HCT116 (cell line): ENCODE results near the gene UBXN10. TPM values are rescaled to one million over a fixed set of nuclear protein-coding genes. Genes with fewer than 3 reads are reported as not detected.

ENCODE experiments used
- ATAC-seq: fragments of 200-7000 bp; cut with Tn5 transposase; 2 replicates; pipeline ENCODE4 v1.9.1; 2020; ENCODE audit warnings: mild to moderate bottlenecking, moderate library complexity
- BruUV-seq: library from RNA; stranded (reverse); fragments of 400-500 nt; replicated peaks from 2 replicates; lab custom pipeline; 2021; lab: Mats Ljungman, UMichigan
- CTCF ChIA-PET: fragments of 300-600 bp; sonication (Branson Sonifier 250); formaldehyde crosslinking; loops from one replicate; lab custom pipeline; 2021; ENCODE audit warnings: antibody characterized with exemption; lab: Charles Lee
- POLR2A ChIA-PET: fragments of 300-600, 350-600 bp; sonication (Branson Sonifier 250); formaldehyde crosslinking; loops from one replicate; lab custom pipeline; 2021; ENCODE audit warnings: antibody characterized with exemption; lab: Charles Lee
- RAD21 ChIA-PET, 2 experiments: fragments of 300-600 bp; sonication (Branson Sonifier 250); formaldehyde crosslinking; loops; one replicate each; lab custom pipeline; 2023; ENCODE audit warnings: low total read pairs in 2 of 2; ENCODE audit not compliant: uncharacterized antibody in 2 of 2, unreplicated experiment in 2 of 2, low non-redundant PET in 1 of 2; lab: Charles Lee
- DNase-seq: peaks from one replicate; pipeline ENCODE4 v3.0.0-alpha.2; 2010; ENCODE audit warnings: low read depth, low spot score
- H2AFZ ChIP-seq: fragments of 200-600 bp; shearing (Covaris generic), sonication (generic); 2 replicates; pipeline ENCODE4 v1.6.1; 2017; ENCODE audit warnings: low read depth, mixed run types, mixed read lengths, antibody characterized with exemption, low read length; ENCODE audit not compliant: poor library complexity, severe bottlenecking
- H3K27ac ChIP-seq: 2 replicates; pipeline ENCODE4 v1.5.1; 2012; ENCODE audit warnings: low read depth, low read length
- H3K27me3 ChIP-seq: fragments of 200-600 bp; sonication (generic); 2 replicates; pipeline ENCODE4 v1.6.1; 2016; ENCODE audit warnings: mixed run types, low read length, mixed read lengths; ENCODE audit not compliant: insufficient read depth
- H3K36me3 ChIP-seq, 2 experiments: fragments of 200-500 bp in 1 of 2; fragments of 200-600 bp in 1 of 2; sonication (Bioruptor generic) in 1 of 2; sonication (generic) in 1 of 2; 2 replicates each; pipeline versions ENCODE4 v1.5.1 to v1.6.1; 2014 to 2016; ENCODE audit warnings: low read length in 2 of 2, inconsistent platforms in 1 of 2, mixed read lengths in 1 of 2, mixed run types in 1 of 2; ENCODE audit not compliant: insufficient read depth in 2 of 2, control insufficient read depth in 1 of 2
- H3K4me1 ChIP-seq, 2 experiments: fragments of 200-600 bp in 1 of 2; sonication (generic) in 1 of 2; 2 replicates each; pipeline versions ENCODE4 v1.5.1 to v1.6.1; 2012 to 2017; ENCODE audit warnings: low read length in 2 of 2, inconsistent platforms in 1 of 2, mild to moderate bottlenecking in 1 of 2, mixed read lengths in 1 of 2, mixed run types in 1 of 2, moderate library complexity in 1 of 2; ENCODE audit not compliant: insufficient read depth in 2 of 2, control insufficient read depth in 1 of 2
- H3K4me2 ChIP-seq: fragments of 200-600 bp; sonication (generic); 2 replicates; pipeline ENCODE4 v1.6.1; 2017; ENCODE audit warnings: mixed run types, low read length, mixed read lengths
- H3K4me3 ChIP-seq, 2 experiments: fragments of 200-600 bp in 1 of 2; sonication (generic) in 1 of 2; replicated peaks in 1 of 2; 2 replicates each; pipeline ENCODE4 v1.5.1; 2011 to 2016; ENCODE audit warnings: low read length in 2 of 2, control low read depth in 1 of 2, low read depth in 1 of 2, mild to moderate bottlenecking in 1 of 2, mixed read lengths in 1 of 2, mixed run types in 1 of 2
- H3K79me2 ChIP-seq: fragments of 200-600 bp; sonication (generic); 2 replicates; pipeline ENCODE4 v1.6.1; 2017; ENCODE audit warnings: mild to moderate bottlenecking, mixed run types, low read length, moderate library complexity, mixed read lengths; ENCODE audit not compliant: insufficient read depth
- H3K9ac ChIP-seq: fragments of 200-600 bp; sonication (generic); 2 replicates; pipeline ENCODE4 v1.6.1; 2016; ENCODE audit warnings: low read length, mixed read lengths
- H3K9me2 ChIP-seq: fragments of 200-600 bp; sonication (generic), shearing (Covaris generic); 2 replicates; pipeline ENCODE4 v1.6.1; 2017; ENCODE audit warnings: mixed run types, mild to moderate bottlenecking, moderate library complexity; ENCODE audit not compliant: insufficient read depth
- H3K9me3 ChIP-seq, 2 experiments: fragments of 200-500 bp in 1 of 2; fragments of 200-600 bp in 1 of 2; sonication (Bioruptor generic) in 1 of 2; sonication (generic) in 1 of 2; 2 replicates each; pipeline ENCODE4 v1.6.1; 2014 to 2017; ENCODE audit warnings: low read length in 2 of 2, mixed read lengths in 2 of 2, inconsistent platforms in 1 of 2, low read depth in 1 of 2, mild to moderate bottlenecking in 1 of 2, mixed run types in 1 of 2, moderate library complexity in 1 of 2; ENCODE audit not compliant: control insufficient read depth in 1 of 2, insufficient read depth in 1 of 2
- H4K20me1 ChIP-seq: fragments of 200-600 bp; sonication (generic), shearing (Covaris generic); 2 replicates; pipeline ENCODE4 v1.6.1; 2017; ENCODE audit warnings: mixed run types, mild to moderate bottlenecking, moderate library complexity; ENCODE audit not compliant: insufficient read depth
- CTCF ChIP-seq, 3 experiments: fragments of 200-600 bp in 1 of 3; sonication (generic) in 1 of 3; IDR thresholded peaks in 2 of 3; conservative IDR thresholded peaks in 1 of 3; 2 replicates each; pipeline ENCODE4 v1.5.1; 2012 to 2017; ENCODE audit warnings: low read depth in 2 of 3, low read length in 2 of 3, antibody characterized with exemption in 1 of 3, borderline replicate concordance in 1 of 3, control low read depth in 1 of 3, mild to moderate bottlenecking in 1 of 3, mixed read lengths in 1 of 3, mixed run types in 1 of 3, moderate library complexity in 1 of 3; ENCODE audit not compliant: insufficient read depth in 1 of 3
- RAD21 ChIP-seq: IDR thresholded peaks from 2 replicates; pipeline ENCODE4 v1.6.1; 2012; ENCODE audit warnings: low read depth, mild to moderate bottlenecking
- SP1 ChIP-seq: IDR thresholded peaks from 2 replicates; pipeline ENCODE4 v1.6.1; 2012; ENCODE audit warnings: low read depth
- TCF7L2 ChIP-seq: IDR thresholded peaks from 2 replicates; pipeline ENCODE4 v1.7.0; 2011; ENCODE audit warnings: borderline replicate concordance, inconsistent platforms; ENCODE audit not compliant: insufficient read depth, insufficient read length; ENCODE audit errors: extremely low read depth
- ZNF274 ChIP-seq: fragments of 200-500 bp; sonication (Bioruptor generic); IDR thresholded peaks from 2 replicates; pipeline ENCODE4 v1.6.1; 2014; ENCODE audit warnings: mild to moderate bottlenecking, low read depth, low read length, inconsistent platforms
- intact Hi-C: fragments of 100-400 bp; cut with micrococcal nuclease; formaldehyde crosslinking; loops from 2 replicates; pipeline ENCODE4 v1.10.0; 2022
- total RNA-seq: library from RNA; stranded (reverse); gene quantifications from one replicate; pipeline ENCODE4 v1.2.1, GENCODE V29; 2021; ENCODE audit not compliant: unreplicated experiment
- TF ChIP-seq, protein P1 (sequence below): IDR thresholded peaks from 2 replicates; pipeline ENCODE4 v1.6.1; 2012; ENCODE audit warnings: low read depth
- TF ChIP-seq, protein P2 (sequence below): IDR thresholded peaks from 2 replicates; pipeline ENCODE4 v1.6.1; 2012

The UBXN10 gene
- total RNA-seq, 1 experiment from 2014 or later, result not detected

DNA sequence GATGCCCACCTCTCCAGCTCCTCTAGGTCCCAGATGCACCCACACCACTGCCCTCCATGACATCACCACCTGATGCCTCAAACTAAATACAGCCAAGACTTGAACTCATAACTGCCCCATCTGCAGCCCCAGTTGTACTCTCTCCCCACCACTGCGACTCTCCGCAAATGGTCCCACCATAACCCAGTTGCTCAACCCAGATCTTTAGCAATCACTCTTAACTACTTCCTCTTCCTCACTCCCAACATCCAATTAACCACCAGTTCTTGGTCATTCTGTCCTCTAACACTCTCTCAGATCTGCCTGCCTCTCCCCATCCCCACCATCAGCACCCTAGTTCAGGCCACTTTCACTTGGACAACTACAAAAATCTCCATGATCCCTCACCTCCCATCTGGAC is 37.2 kb downstream of the UBXN10 start:
- DNase-seq (no peak), ATAC-seq (no peak)
- ChIA-PET CTCF (interaction anchor here (0.9 kb wide), 1 partner anchor 10 kb away, joined by 4 read pairs; no protein-coding TSS in a partner anchor), RAD21 (no interaction called here), POLR2A (no interaction called here)
- Histone ChIP-seq H3K9ac (no peak overlapping the region), H3K4me2 (no peak overlapping the region), H3K36me3 (no peaks in the 10 kb centered on the region), H3K79me2 (no peaks in the 10 kb centered on the region), H3K4me3 (no peak overlapping the region), H3K9me3 (no peaks in the 10 kb centered on the region), H2AFZ (no peak overlapping the region)
- no TSS peak for BruUV-seq
- TF ChIP-seq, protein P1, sequence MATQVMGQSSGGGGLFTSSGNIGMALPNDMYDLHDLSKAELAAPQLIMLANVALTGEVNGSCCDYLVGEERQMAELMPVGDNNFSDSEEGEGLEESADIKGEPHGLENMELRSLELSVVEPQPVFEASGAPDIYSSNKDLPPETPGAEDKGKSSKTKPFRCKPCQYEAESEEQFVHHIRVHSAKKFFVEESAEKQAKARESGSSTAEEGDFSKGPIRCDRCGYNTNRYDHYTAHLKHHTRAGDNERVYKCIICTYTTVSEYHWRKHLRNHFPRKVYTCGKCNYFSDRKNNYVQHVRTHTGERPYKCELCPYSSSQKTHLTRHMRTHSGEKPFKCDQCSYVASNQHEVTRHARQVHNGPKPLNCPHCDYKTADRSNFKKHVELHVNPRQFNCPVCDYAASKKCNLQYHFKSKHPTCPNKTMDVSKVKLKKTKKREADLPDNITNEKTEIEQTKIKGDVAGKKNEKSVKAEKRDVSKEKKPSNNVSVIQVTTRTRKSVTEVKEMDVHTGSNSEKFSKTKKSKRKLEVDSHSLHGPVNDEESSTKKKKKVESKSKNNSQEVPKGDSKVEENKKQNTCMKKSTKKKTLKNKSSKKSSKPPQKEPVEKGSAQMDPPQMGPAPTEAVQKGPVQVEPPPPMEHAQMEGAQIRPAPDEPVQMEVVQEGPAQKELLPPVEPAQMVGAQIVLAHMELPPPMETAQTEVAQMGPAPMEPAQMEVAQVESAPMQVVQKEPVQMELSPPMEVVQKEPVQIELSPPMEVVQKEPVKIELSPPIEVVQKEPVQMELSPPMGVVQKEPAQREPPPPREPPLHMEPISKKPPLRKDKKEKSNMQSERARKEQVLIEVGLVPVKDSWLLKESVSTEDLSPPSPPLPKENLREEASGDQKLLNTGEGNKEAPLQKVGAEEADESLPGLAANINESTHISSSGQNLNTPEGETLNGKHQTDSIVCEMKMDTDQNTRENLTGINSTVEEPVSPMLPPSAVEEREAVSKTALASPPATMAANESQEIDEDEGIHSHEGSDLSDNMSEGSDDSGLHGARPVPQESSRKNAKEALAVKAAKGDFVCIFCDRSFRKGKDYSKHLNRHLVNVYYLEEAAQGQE, result no peak
- TF ChIP-seq ZNF274 (no peak), CTCF (IDR thresholded peaks at IDR 0.05 in 2 of 3, conservative IDR thresholded peaks at IDR 0.05 in 1 of 3; ENCODE audit: borderline replicate concordance in 1 of 3, insufficient read depth in 1 of 3, low read depth in 2 of 3, low read length in 2 of 3) (no peak), SP1 (no peak), RAD21 (no peak), TCF7L2 (no peak)
- TF ChIP-seq, protein P2, sequence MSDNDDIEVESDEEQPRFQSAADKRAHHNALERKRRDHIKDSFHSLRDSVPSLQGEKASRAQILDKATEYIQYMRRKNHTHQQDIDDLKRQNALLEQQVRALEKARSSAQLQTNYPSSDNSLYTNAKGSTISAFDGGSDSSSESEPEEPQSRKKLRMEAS, result no peak
- TF ChIP-seq, all 23 proteins: peak for 0
- intact Hi-C loops, result no loop called here
- Histone ChIP-seq H3K4me1 (no peaks in the 10 kb centered on the region), H3K27ac (no peak overlapping the region), H3K27me3 (no peaks in the 10 kb centered on the region), H4K20me1 (no peaks in the 10 kb centered on the region), H3K9me2 (no peaks in the 10 kb centered on the region)
